HCT116 (cell line): Measurements from ENCODE around the gene ACTG2. TPM values are rescaled to one million over a fixed set of nuclear protein-coding genes. Genes with fewer than 3 reads are reported as not detected.

Source experiments
- ATAC-seq: fragments of 200-7000 bp; cut with Tn5 transposase; 2 replicates; pipeline ENCODE4 v1.9.1; 2020; ENCODE audit warnings: mild to moderate bottlenecking, moderate library complexity
- BruUV-seq: library from RNA; stranded (reverse); fragments of 400-500 nt; replicated peaks from 2 replicates; lab custom pipeline; 2021; lab: Mats Ljungman, UMichigan
- CTCF ChIA-PET: fragments of 300-600 bp; sonication (Branson Sonifier 250); formaldehyde crosslinking; loops from one replicate; lab custom pipeline; 2021; ENCODE audit warnings: antibody characterized with exemption; lab: Charles Lee
- POLR2A ChIA-PET: fragments of 300-600, 350-600 bp; sonication (Branson Sonifier 250); formaldehyde crosslinking; loops from one replicate; lab custom pipeline; 2021; ENCODE audit warnings: antibody characterized with exemption; lab: Charles Lee
- RAD21 ChIA-PET, 2 experiments: fragments of 300-600 bp; sonication (Branson Sonifier 250); formaldehyde crosslinking; loops; one replicate each; lab custom pipeline; 2023; ENCODE audit warnings: low total read pairs in 2 of 2; ENCODE audit not compliant: uncharacterized antibody in 2 of 2, unreplicated experiment in 2 of 2, low non-redundant PET in 1 of 2; lab: Charles Lee
- DNase-seq: peaks from one replicate; pipeline ENCODE4 v3.0.0-alpha.2; 2010; ENCODE audit warnings: low read depth, low spot score
- H2AFZ ChIP-seq: fragments of 200-600 bp; shearing (Covaris generic), sonication (generic); 2 replicates; pipeline ENCODE4 v1.6.1; 2017; ENCODE audit warnings: low read depth, mixed run types, mixed read lengths, antibody characterized with exemption, low read length; ENCODE audit not compliant: poor library complexity, severe bottlenecking
- H3K27ac ChIP-seq: 2 replicates; pipeline ENCODE4 v1.5.1; 2012; ENCODE audit warnings: low read depth, low read length
- H3K27me3 ChIP-seq: fragments of 200-600 bp; sonication (generic); 2 replicates; pipeline ENCODE4 v1.6.1; 2016; ENCODE audit warnings: mixed run types, low read length, mixed read lengths; ENCODE audit not compliant: insufficient read depth
- H3K36me3 ChIP-seq, 2 experiments: fragments of 200-500 bp in 1 of 2; fragments of 200-600 bp in 1 of 2; sonication (Bioruptor generic) in 1 of 2; sonication (generic) in 1 of 2; 2 replicates each; pipeline versions ENCODE4 v1.5.1 to v1.6.1; 2014 to 2016; ENCODE audit warnings: low read length in 2 of 2, inconsistent platforms in 1 of 2, mixed read lengths in 1 of 2, mixed run types in 1 of 2; ENCODE audit not compliant: insufficient read depth in 2 of 2, control insufficient read depth in 1 of 2
- H3K4me1 ChIP-seq, 2 experiments: fragments of 200-600 bp in 1 of 2; sonication (generic) in 1 of 2; 2 replicates each; pipeline versions ENCODE4 v1.5.1 to v1.6.1; 2012 to 2017; ENCODE audit warnings: low read length in 2 of 2, inconsistent platforms in 1 of 2, mild to moderate bottlenecking in 1 of 2, mixed read lengths in 1 of 2, mixed run types in 1 of 2, moderate library complexity in 1 of 2; ENCODE audit not compliant: insufficient read depth in 2 of 2, control insufficient read depth in 1 of 2
- H3K4me2 ChIP-seq: fragments of 200-600 bp; sonication (generic); 2 replicates; pipeline ENCODE4 v1.6.1; 2017; ENCODE audit warnings: mixed run types, low read length, mixed read lengths
- H3K4me3 ChIP-seq, 2 experiments: fragments of 200-600 bp in 1 of 2; sonication (generic) in 1 of 2; replicated peaks in 1 of 2; 2 replicates each; pipeline ENCODE4 v1.5.1; 2011 to 2016; ENCODE audit warnings: low read length in 2 of 2, control low read depth in 1 of 2, low read depth in 1 of 2, mild to moderate bottlenecking in 1 of 2, mixed read lengths in 1 of 2, mixed run types in 1 of 2
- H3K79me2 ChIP-seq: fragments of 200-600 bp; sonication (generic); 2 replicates; pipeline ENCODE4 v1.6.1; 2017; ENCODE audit warnings: mild to moderate bottlenecking, mixed run types, low read length, moderate library complexity, mixed read lengths; ENCODE audit not compliant: insufficient read depth
- H3K9ac ChIP-seq: fragments of 200-600 bp; sonication (generic); 2 replicates; pipeline ENCODE4 v1.6.1; 2016; ENCODE audit warnings: low read length, mixed read lengths
- H3K9me2 ChIP-seq: fragments of 200-600 bp; sonication (generic), shearing (Covaris generic); 2 replicates; pipeline ENCODE4 v1.6.1; 2017; ENCODE audit warnings: mixed run types, mild to moderate bottlenecking, moderate library complexity; ENCODE audit not compliant: insufficient read depth
- H3K9me3 ChIP-seq, 2 experiments: fragments of 200-500 bp in 1 of 2; fragments of 200-600 bp in 1 of 2; sonication (Bioruptor generic) in 1 of 2; sonication (generic) in 1 of 2; 2 replicates each; pipeline ENCODE4 v1.6.1; 2014 to 2017; ENCODE audit warnings: low read length in 2 of 2, mixed read lengths in 2 of 2, inconsistent platforms in 1 of 2, low read depth in 1 of 2, mild to moderate bottlenecking in 1 of 2, mixed run types in 1 of 2, moderate library complexity in 1 of 2; ENCODE audit not compliant: control insufficient read depth in 1 of 2, insufficient read depth in 1 of 2
- H4K20me1 ChIP-seq: fragments of 200-600 bp; sonication (generic), shearing (Covaris generic); 2 replicates; pipeline ENCODE4 v1.6.1; 2017; ENCODE audit warnings: mixed run types, mild to moderate bottlenecking, moderate library complexity; ENCODE audit not compliant: insufficient read depth
- CBX3 ChIP-seq: IDR thresholded peaks from 2 replicates; pipeline ENCODE4 v1.6.1; 2012; ENCODE audit warnings: low read depth
- CEBPB ChIP-seq: IDR thresholded peaks from 2 replicates; pipeline ENCODE4 v1.6.1; 2012; ENCODE audit warnings: low read depth
- CTCF ChIP-seq, 3 experiments: fragments of 200-600 bp in 1 of 3; sonication (generic) in 1 of 3; IDR thresholded peaks in 2 of 3; conservative IDR thresholded peaks in 1 of 3; 2 replicates each; pipeline ENCODE4 v1.5.1; 2012 to 2017; ENCODE audit warnings: low read depth in 2 of 3, low read length in 2 of 3, antibody characterized with exemption in 1 of 3, borderline replicate concordance in 1 of 3, control low read depth in 1 of 3, mild to moderate bottlenecking in 1 of 3, mixed read lengths in 1 of 3, mixed run types in 1 of 3, moderate library complexity in 1 of 3; ENCODE audit not compliant: insufficient read depth in 1 of 3
- EZH2 ChIP-seq: fragments of 200-600 bp; sonication (generic); IDR thresholded peaks from 2 replicates; pipeline ENCODE4 v1.6.1; 2017; ENCODE audit warnings: antibody characterized with exemption, mixed run types
- EZH2phosphoT487 ChIP-seq: fragments of 200-600 bp; IDR thresholded peaks from 2 replicates; pipeline ENCODE4 v1.6.1; 2018; ENCODE audit warnings: antibody characterized with exemption, borderline replicate concordance
- FOSL1 ChIP-seq: IDR thresholded peaks from 2 replicates; pipeline ENCODE4 v1.6.1; 2012; ENCODE audit warnings: low read depth
- JUND ChIP-seq: IDR thresholded peaks from 2 replicates; pipeline ENCODE4 v1.6.1; 2012
- POLR2A ChIP-seq: IDR thresholded peaks from 2 replicates; pipeline ENCODE4 v1.7.0; 2011; ENCODE audit warnings: borderline replicate concordance; ENCODE audit not compliant: insufficient read depth, insufficient read length; ENCODE audit errors: extremely low read depth
- REST ChIP-seq: IDR thresholded peaks from 2 replicates; pipeline ENCODE4 v1.6.1; 2012; ENCODE audit warnings: low read depth
- SIN3A ChIP-seq: IDR thresholded peaks from 2 replicates; pipeline ENCODE4 v1.6.1; 2012; ENCODE audit warnings: low read depth
- SP1 ChIP-seq: IDR thresholded peaks from 2 replicates; pipeline ENCODE4 v1.6.1; 2012; ENCODE audit warnings: low read depth
- SRF ChIP-seq: IDR thresholded peaks from 2 replicates; pipeline ENCODE4 v1.6.1; 2012; ENCODE audit warnings: low read depth
- YY1 ChIP-seq: IDR thresholded peaks from 2 replicates; pipeline ENCODE4 v1.6.1; 2011; ENCODE audit warnings: low read length, low read depth, moderate library complexity, mild to moderate bottlenecking; ENCODE audit not compliant: insufficient replicate concordance; ENCODE audit errors: extremely low read depth
- ZFX ChIP-seq: fragments of 450-650 bp; IDR thresholded peaks from 2 replicates; pipeline ENCODE4 v1.6.1; 2017
- ZNF274 ChIP-seq: fragments of 200-500 bp; sonication (Bioruptor generic); IDR thresholded peaks from 2 replicates; pipeline ENCODE4 v1.6.1; 2014; ENCODE audit warnings: mild to moderate bottlenecking, low read depth, low read length, inconsistent platforms
- intact Hi-C: fragments of 100-400 bp; cut with micrococcal nuclease; formaldehyde crosslinking; loops from 2 replicates; pipeline ENCODE4 v1.10.0; 2022
- total RNA-seq: library from RNA; stranded (reverse); gene quantifications from one replicate; pipeline ENCODE4 v1.2.1, GENCODE V29; 2021; ENCODE audit not compliant: unreplicated experiment
- TF ChIP-seq, protein P1 (sequence below): IDR thresholded peaks from 2 replicates; pipeline ENCODE4 v1.6.1; 2012
- TF ChIP-seq, protein P2 (sequence below): IDR thresholded peaks from 2 replicates; pipeline ENCODE4 v1.6.1; 2011; ENCODE audit warnings: mild to moderate bottlenecking, low read length, moderate library complexity; ENCODE audit not compliant: insufficient replicate concordance; ENCODE audit errors: extremely low read depth
- TF ChIP-seq, protein P3 (sequence below): IDR thresholded peaks from 2 replicates; pipeline ENCODE4 v1.6.1; 2012

Gene ACTG2
- total RNA-seq, 1 experiment from 2014 or later: 0.89 TPM

DNA sequence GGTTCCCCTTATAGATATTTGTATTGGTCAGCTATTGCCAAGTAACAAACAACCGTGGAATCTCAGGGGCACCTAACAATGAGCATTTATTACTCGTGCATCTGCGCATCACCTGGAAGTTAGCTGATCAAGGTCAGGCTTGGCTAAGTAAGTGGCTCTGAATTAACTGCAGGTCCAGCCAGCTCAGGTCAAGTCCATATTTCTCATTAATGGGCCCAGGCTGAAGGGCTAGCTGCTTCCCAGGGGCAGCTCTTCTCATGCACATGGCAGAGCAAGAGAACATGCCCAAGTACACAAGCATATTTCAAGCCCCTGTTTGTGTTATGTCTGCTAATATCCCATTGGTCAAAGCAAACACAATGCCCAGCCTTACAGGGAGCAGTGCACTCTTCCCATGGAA, 26.0 kb downstream of the ACTG2 start:
- TF ChIP-seq EZH2phosphoT487 (no peak), CEBPB (no peak), SRF (no peak), CTCF (IDR thresholded peaks at IDR 0.05 in 2 of 3, conservative IDR thresholded peaks at IDR 0.05 in 1 of 3; ENCODE audit: borderline replicate concordance in 1 of 3, insufficient read depth in 1 of 3, low read depth in 2 of 3, low read length in 2 of 3) (no peak), REST (no peak), CBX3 (no peak), ZNF274 (no peak), YY1 (no peak), POLR2A (no peak), ZFX (no peak), FOSL1 (no peak), SP1 (no peak), SIN3A (no peak), JUND (no peak), EZH2 (no peak)
- TF ChIP-seq, protein P1, sequence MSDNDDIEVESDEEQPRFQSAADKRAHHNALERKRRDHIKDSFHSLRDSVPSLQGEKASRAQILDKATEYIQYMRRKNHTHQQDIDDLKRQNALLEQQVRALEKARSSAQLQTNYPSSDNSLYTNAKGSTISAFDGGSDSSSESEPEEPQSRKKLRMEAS: no peak
- TF ChIP-seq, protein P2, sequence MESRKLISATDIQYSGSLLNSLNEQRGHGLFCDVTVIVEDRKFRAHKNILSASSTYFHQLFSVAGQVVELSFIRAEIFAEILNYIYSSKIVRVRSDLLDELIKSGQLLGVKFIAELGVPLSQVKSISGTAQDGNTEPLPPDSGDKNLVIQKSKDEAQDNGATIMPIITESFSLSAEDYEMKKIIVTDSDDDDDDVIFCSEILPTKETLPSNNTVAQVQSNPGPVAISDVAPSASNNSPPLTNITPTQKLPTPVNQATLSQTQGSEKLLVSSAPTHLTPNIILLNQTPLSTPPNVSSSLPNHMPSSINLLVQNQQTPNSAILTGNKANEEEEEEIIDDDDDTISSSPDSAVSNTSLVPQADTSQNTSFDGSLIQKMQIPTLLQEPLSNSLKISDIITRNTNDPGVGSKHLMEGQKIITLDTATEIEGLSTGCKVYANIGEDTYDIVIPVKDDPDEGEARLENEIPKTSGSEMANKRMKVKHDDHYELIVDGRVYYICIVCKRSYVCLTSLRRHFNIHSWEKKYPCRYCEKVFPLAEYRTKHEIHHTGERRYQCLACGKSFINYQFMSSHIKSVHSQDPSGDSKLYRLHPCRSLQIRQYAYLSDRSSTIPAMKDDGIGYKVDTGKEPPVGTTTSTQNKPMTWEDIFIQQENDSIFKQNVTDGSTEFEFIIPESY: no peak
- TF ChIP-seq, protein P3, sequence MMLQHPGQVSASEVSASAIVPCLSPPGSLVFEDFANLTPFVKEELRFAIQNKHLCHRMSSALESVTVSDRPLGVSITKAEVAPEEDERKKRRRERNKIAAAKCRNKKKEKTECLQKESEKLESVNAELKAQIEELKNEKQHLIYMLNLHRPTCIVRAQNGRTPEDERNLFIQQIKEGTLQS: no peak
- H4K20me1 ChIP-seq: no peaks in the 10 kb centered on the region
- intact Hi-C loops: no loop called here
- ATAC-seq (no peak), DNase-seq (no peak)
- BruUV-seq: no TSS peak
- no peak overlapping the region for H2AFZ ChIP-seq
- no peaks in the 10 kb centered on the region for H3K27me3 ChIP-seq
- CTCF ChIA-PET: no interaction called here
- no peak overlapping the region for H3K27ac ChIP-seq
- peaks cover 4 to 10% of the 10 kb centered on the region in 2 experiments; a peak in 3 of 4 replicates for H3K4me1 ChIP-seq
- H3K9me2 ChIP-seq: no peaks in the 10 kb centered on the region
- no peaks in the 10 kb centered on the region for H3K79me2 ChIP-seq
- H3K9ac ChIP-seq: no peak overlapping the region
- RAD21 ChIA-PET: no interaction called here
- POLR2A ChIA-PET: no interaction called here
- no peaks in the 10 kb centered on the region for H3K36me3 ChIP-seq
- no peak overlapping the region for H3K4me3 ChIP-seq
- no peaks in the 10 kb centered on the region for H3K9me3 ChIP-seq
- H3K4me2 ChIP-seq: no peak overlapping the region
